Fibroblast of villous mesenchyme (primary cell): ENCODE results near the gene LBR. TPM values are rescaled to one million over a fixed set of nuclear protein-coding genes. Genes with fewer than 3 reads are reported as not detected.

Experiments
- DNase-seq: peaks from one replicate; pipeline ENCODE4 v3.0.0-alpha.2; 2010; ENCODE audit warnings: low read depth
- H3K4me3 ChIP-seq: 2 replicates; pipeline ENCODE4 v1.5.1; 2011; ENCODE audit warnings: low read depth, mild to moderate bottlenecking, low read length
- CTCF ChIP-seq: IDR thresholded peaks from 2 replicates; pipeline ENCODE4 v1.5.1; 2012; ENCODE audit warnings: low read depth, mild to moderate bottlenecking, low read length; ENCODE audit not compliant: insufficient read depth
- total RNA-seq: library from RNA; depleted of rRNA; stranded (reverse); fragments of >200 nt; gene quantifications from 2 replicates; pipeline ENCODE4 v1.2.3, GENCODE V29; 2012

LBR gene
- total RNA-seq, 1 donor, result 55.7 TPM

DNA sequence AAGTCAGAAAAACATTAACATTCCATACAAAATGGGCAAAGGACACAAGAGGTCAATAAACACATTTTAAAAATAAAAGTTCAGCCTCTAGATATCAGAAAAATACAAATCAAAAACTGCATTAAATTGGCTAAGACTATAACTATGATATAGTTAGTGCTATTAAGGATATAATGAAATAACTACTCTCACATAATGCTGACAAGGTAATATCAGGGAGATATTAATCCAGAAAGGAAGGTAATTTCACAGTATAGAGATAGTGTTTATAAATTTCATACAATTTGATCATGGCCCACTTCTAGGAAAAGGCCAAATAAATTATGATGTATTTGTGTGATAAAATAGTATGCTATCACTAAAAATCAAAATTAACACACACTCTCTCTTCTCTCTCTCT, 61.8 kb downstream of the LBR start:
- no peak overlapping the region for H3K4me3 ChIP-seq
- TF ChIP-seq CTCF, result no peak
- DNase-seq, result no peak

GRCh38 chr1:225364439-225364838, 63.4 kb downstream of the LBR start:
- no peak for DNase-seq
- H3K4me3 ChIP-seq, result no peak overlapping the region
- no peak for TF ChIP-seq CTCF

GRCh38 chr1:225362805-225363204, 65.0 kb downstream of the LBR start:
- no peak for DNase-seq
- H3K4me3 ChIP-seq, result no peak overlapping the region
- TF ChIP-seq CTCF, result no peak

DNA sequence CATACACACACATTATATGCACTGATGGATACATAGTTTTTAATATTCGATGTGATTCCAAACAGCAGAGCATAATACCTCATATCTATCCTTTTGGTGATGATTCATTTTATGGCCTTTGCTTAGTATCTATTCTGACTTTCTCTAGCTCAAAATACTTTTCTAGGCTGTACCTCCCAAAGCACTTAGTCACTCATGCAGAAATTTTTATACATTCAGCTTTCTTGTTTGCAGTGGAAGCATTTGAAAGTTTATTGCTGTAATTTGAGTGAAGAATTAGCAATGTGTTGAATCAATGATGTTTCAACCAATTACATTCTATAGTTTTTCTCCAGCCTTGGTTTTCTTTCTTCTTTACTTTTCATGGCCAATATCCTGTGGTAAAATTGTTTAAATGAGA, 66.7 kb downstream of the LBR start:
- TF ChIP-seq CTCF, result no peak
- no peak for DNase-seq
- H3K4me3 ChIP-seq, result no peak overlapping the region

DNA sequence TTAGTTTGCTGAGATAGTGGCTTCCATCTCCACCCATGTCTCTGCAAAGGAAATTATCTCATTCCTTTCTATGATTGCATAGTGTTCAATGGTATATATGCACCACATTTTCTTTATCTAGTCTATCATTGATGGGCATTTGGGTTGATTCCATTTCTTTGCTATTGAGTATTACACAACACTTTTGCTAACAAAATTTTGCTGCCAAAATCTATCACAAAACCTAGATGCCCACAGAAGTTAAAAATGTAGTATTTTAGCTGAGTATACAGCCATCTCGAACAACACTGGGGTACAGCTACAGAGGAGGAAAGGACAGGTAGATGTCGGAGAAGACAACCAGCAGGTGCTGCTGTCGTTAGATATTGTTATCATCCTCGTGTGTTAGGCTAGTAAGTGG, 67.7 kb downstream of the LBR start:
- TF ChIP-seq CTCF, result no peak
- DNase-seq, result no peak
- H3K4me3 ChIP-seq, result no peak overlapping the region

- no peak for TF ChIP-seq CTCF
- DNase-seq, result no peak
Measured at GRCh38 chr1:225355863-225356262, 72.0 kb downstream of the LBR start.

GRCh38 chr1:225354906-225355305, 72.9 kb downstream of the LBR start:
- TF ChIP-seq CTCF, result no peak
- peak; percentile 32 for DNase-seq
- H3K4me3 ChIP-seq, result no peak overlapping the region

More at GRCh38 chr1:225355863-225356262, 72.0 kb downstream of the LBR start:
- no peak overlapping the region for H3K4me3 ChIP-seq
